HG02571 (cell line): ENCODE data around the gene HMOX1.

ENCODE experiments used
- ATAC-seq: cut with Tn5 transposase; IDR thresholded peaks from one replicate; pipeline ENCODE4 v1.9.1; 2021; ENCODE audit warnings: mild to moderate bottlenecking, moderate library complexity; ENCODE audit not compliant: unreplicated experiment

HMOX1 gene

GRCh38 chr22:35400501-35400790, 19.6 kb downstream of the HMOX1 start:
- no peak for ATAC-seq

- ATAC-seq = no peak
These were observed 21.0 kb downstream of the HMOX1 start for GRCh38 chr22:35401863-35402262.

GRCh38 chr22:35403356-35403755, 22.5 kb downstream of the HMOX1 start:
- no peak for ATAC-seq

- ATAC-seq = no peak
These were observed 23.3 kb downstream of the HMOX1 start for GRCh38 chr22:35404176-35404575.

- no peak for ATAC-seq
These were observed 25.5 kb downstream of the HMOX1 start for GRCh38 chr22:35406443-35406842.

- ATAC-seq = no peak
These were observed 26.5 kb downstream of the HMOX1 start for GRCh38 chr22:35407362-35407761.

- ATAC-seq = peak; percentile 61
These were observed 29.1 kb downstream of the HMOX1 start for GRCh38 chr22:35409783-35410662.

GRCh38 chr22:35410663-35411034, 29.8 kb downstream of the HMOX1 start:
- no peak for ATAC-seq

- ATAC-seq = no peak
These were observed 30.2 kb downstream of the HMOX1 start for GRCh38 chr22:35411102-35411501.

- ATAC-seq = no peak
These were observed 32.7 kb downstream of the HMOX1 start for GRCh38 chr22:35413624-35414023.

- no peak for ATAC-seq
These were observed 36.7 kb downstream of the HMOX1 start for GRCh38 chr22:35417606-35418005.

GRCh38 chr22:35418088-35418487, 37.2 kb downstream of the HMOX1 start:
- no peak for ATAC-seq

- no peak for ATAC-seq
These were observed 37.8 kb downstream of the HMOX1 start for GRCh38 chr22:35418731-35419130.

- ATAC-seq = no peak
These were observed 38.9 kb downstream of the HMOX1 start for GRCh38 chr22:35419756-35420155.

GRCh38 chr22:35421121-35421520, 40.2 kb downstream of the HMOX1 start:
- ATAC-seq = no peak

- no peak for ATAC-seq
These were observed 41.2 kb downstream of the HMOX1 start for GRCh38 chr22:35422145-35422544.

GRCh38 chr22:35422936-35423335, 42.0 kb downstream of the HMOX1 start:
- no peak for ATAC-seq

- ATAC-seq = no peak
These were observed 43.2 kb downstream of the HMOX1 start for GRCh38 chr22:35424081-35424480.

- ATAC-seq = no peak
These were observed 43.9 kb downstream of the HMOX1 start for GRCh38 chr22:35424761-35425160.

- no peak for ATAC-seq
These were observed 44.6 kb downstream of the HMOX1 start for GRCh38 chr22:35425546-35425945.

GRCh38 chr22:35425971-35426800, 45.3 kb downstream of the HMOX1 start:
- ATAC-seq = no peak

GRCh38 chr22:35426801-35427140, 45.9 kb downstream of the HMOX1 start:
- no peak for ATAC-seq
